ENCODE results near the gene MYL12A.

- no peak for TF ChIP-seq CTCF (IDR thresholded peaks at IDR 0.05)
- no peak for TF ChIP-seq EP300 (IDR thresholded peaks at IDR 0.05)
- no peak for TF ChIP-seq POLR2AphosphoS5 (IDR thresholded peaks at IDR 0.05)
Observed at GRCh38 chr18:3219241-3219630, 28.4 kb upstream of the MYL12A start.
